Measurements from ENCODE around the gene AKR1C2. TPM values are rescaled to one million over a fixed set of nuclear protein-coding genes. Genes with fewer than 3 reads are reported as not detected.
"Not testable (repeated sequence)": the region's sequence is repeated elsewhere in the genome, so short reads cannot be mapped to it uniquely, and the experiment has no call there.

AKR1C2 gene
- total and polyA plus RNA-seq, 2 experiments from 2014 or later: 51.0 to 51.7 TPM

DNA sequence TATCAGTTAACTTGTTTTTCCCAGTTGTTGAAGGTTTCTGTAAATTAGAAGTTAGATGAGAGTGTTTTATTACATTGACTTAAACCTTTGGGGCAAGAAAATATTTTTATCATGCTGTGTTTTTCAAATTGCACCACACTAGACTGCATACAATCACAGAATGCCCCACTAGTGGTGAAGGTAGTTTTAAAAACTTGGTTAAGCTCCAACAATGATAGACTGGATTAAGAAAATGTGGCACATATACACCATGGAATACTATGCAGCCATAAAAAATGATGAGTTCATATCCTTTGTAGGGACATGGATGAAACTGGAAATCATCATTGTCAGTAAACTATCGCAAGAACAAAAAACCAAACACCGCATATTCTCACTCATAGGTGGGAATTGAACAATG lies 33.3 kb downstream of the AKR1C2 start:
- H3K4me3 ChIP-seq; H3K9me2 ChIP-seq (replicated peaks; ENCODE audit: insufficient read depth); H3K79me2 ChIP-seq; H3K27ac ChIP-seq; H3K27me3 ChIP-seq; H3K4me2 ChIP-seq; H4K20me1 ChIP-seq (ENCODE audit: insufficient read depth, poor library complexity, severe bottlenecking); H3K36me3 ChIP-seq (replicated peaks; ENCODE audit: insufficient read depth, low read depth); H2AFZ ChIP-seq; H3K9me3 ChIP-seq (ENCODE audit: low read depth); DNase-seq (ENCODE audit: low spot score); H3K4me1 ChIP-seq (ENCODE audit: insufficient read depth): not testable (repeated sequence)
- 92% methylated on average over 2 of the region's 2 CpGs for WGBS (ENCODE audit: low lambda C conversion rate, missing lambda C conversion rate)

DNA sequence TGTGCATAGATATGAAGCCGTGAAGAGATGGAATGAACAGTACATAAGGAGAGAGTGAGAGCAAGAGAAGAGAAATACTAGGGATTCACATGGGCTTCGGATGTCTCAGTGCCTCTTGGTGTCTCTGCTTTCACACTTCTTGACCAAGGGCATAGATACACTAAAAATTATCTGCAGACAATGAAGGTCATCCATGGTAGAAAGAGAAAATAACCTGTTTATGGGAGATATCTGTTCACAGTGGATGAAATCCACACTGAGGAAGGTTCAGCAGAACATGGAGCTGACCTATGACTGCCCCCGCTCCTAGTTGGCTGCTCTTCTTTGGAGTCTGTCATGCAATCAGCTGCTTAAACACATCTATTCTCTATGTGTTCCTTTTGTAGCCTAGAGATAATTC lies 34.4 kb downstream of the AKR1C2 start:
- H3K4me1 ChIP-seq (ENCODE audit: insufficient read depth); H3K36me3 ChIP-seq (replicated peaks; ENCODE audit: insufficient read depth, low read depth); H3K4me3 ChIP-seq; H3K79me2 ChIP-seq; DNase-seq (ENCODE audit: low spot score); H2AFZ ChIP-seq; H3K4me2 ChIP-seq; H3K27me3 ChIP-seq; H3K27ac ChIP-seq; H3K9me3 ChIP-seq (ENCODE audit: low read depth); H3K9me2 ChIP-seq (replicated peaks; ENCODE audit: insufficient read depth); H4K20me1 ChIP-seq (ENCODE audit: insufficient read depth, poor library complexity, severe bottlenecking): not testable (repeated sequence)
- 96% methylated on average over 3 of the region's 3 CpGs for WGBS (ENCODE audit: low lambda C conversion rate, missing lambda C conversion rate)

DNA sequence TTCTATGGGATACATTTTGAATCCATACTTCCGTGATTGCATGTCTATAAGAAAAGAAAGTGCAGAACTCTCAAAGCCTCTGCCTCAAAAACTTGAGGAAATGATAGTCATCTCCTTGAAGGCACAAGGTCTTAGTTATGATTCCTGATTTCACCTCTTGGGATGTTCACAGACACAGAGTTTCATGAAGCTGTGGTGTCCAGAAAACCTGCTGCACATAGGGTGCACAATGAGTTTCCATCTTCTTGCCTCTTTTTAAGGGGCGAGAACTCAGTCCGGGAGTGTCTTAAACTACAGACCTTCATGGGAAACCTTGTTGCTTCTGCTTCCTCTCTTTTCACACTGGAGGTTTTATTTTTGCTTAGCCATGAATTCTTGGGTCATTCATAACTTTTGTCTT lies 36.5 kb downstream of the AKR1C2 start:
- not testable (repeated sequence) for H3K27me3 ChIP-seq; H3K79me2 ChIP-seq; DNase-seq (ENCODE audit: low spot score); H4K20me1 ChIP-seq (ENCODE audit: insufficient read depth, poor library complexity, severe bottlenecking); H3K27ac ChIP-seq; H3K9me2 ChIP-seq (replicated peaks; ENCODE audit: insufficient read depth); H3K4me2 ChIP-seq; H3K9me3 ChIP-seq (ENCODE audit: low read depth); H3K36me3 ChIP-seq (replicated peaks; ENCODE audit: insufficient read depth, low read depth); H3K4me3 ChIP-seq; H3K4me1 ChIP-seq (ENCODE audit: insufficient read depth); H2AFZ ChIP-seq
- 97% methylated on average over 3 of the region's 3 CpGs for WGBS (ENCODE audit: low lambda C conversion rate, missing lambda C conversion rate)

GRCh38 chr10:4965763-4966162 lies 37.9 kb downstream of the AKR1C2 start:
- H2AFZ ChIP-seq; H3K9me3 ChIP-seq (ENCODE audit: low read depth); H3K79me2 ChIP-seq; H4K20me1 ChIP-seq (ENCODE audit: insufficient read depth, poor library complexity, severe bottlenecking); H3K27ac ChIP-seq; DNase-seq (ENCODE audit: low spot score); H3K4me2 ChIP-seq; H3K36me3 ChIP-seq (replicated peaks; ENCODE audit: insufficient read depth, low read depth); H3K27me3 ChIP-seq; H3K4me3 ChIP-seq; H3K9me2 ChIP-seq (replicated peaks; ENCODE audit: insufficient read depth); H3K4me1 ChIP-seq (ENCODE audit: insufficient read depth): not testable (repeated sequence)
- WGBS (ENCODE audit: low lambda C conversion rate, missing lambda C conversion rate): 99% methylated on average over 4 of the region's 4 CpGs

GRCh38 chr10:4963815-4964154 lies 39.9 kb downstream of the AKR1C2 start:
- Histone ChIP-seq H3K4me2 (peak overlapping the region; percentile 63), H3K4me3 (peak overlapping the region; percentile 0)
- not testable (repeated sequence) for H3K4me1 ChIP-seq (ENCODE audit: insufficient read depth); H4K20me1 ChIP-seq (ENCODE audit: insufficient read depth, poor library complexity, severe bottlenecking); H3K79me2 ChIP-seq; H3K9me3 ChIP-seq (ENCODE audit: low read depth); H3K9me2 ChIP-seq (replicated peaks; ENCODE audit: insufficient read depth); DNase-seq (ENCODE audit: low spot score); H3K27me3 ChIP-seq; H3K36me3 ChIP-seq (replicated peaks; ENCODE audit: insufficient read depth, low read depth); H3K27ac ChIP-seq; H2AFZ ChIP-seq
- WGBS (ENCODE audit: low lambda C conversion rate, missing lambda C conversion rate): 67% methylated on average over 4 of the region's 4 CpGs

- H4K20me1 ChIP-seq (ENCODE audit: insufficient read depth, poor library complexity, severe bottlenecking); H3K9me3 ChIP-seq (ENCODE audit: low read depth); H3K4me1 ChIP-seq (ENCODE audit: insufficient read depth); H3K27me3 ChIP-seq; DNase-seq (ENCODE audit: low spot score); H3K79me2 ChIP-seq; H2AFZ ChIP-seq; H3K9me2 ChIP-seq (replicated peaks; ENCODE audit: insufficient read depth); H3K36me3 ChIP-seq (replicated peaks; ENCODE audit: insufficient read depth, low read depth): not testable (repeated sequence)
- Histone ChIP-seq H3K4me2 (peak within 1 kb of the TSS; percentile 63), H3K4me3 (peak within 1 kb of the TSS; percentile 0), H3K27ac (peak within 1 kb of the TSS; percentile 46)
- 46% methylated on average over 6 of the region's 7 CpGs for WGBS (ENCODE audit: low lambda C conversion rate, missing lambda C conversion rate)
Observed at GRCh38 chr10:4962876-4963814, 40.5 kb downstream of the AKR1C2 start, which contains the start of gene AKR1C1. Gene AKR1C1, plus strand, starts transcription at chr10:4963415. Its CDS starts 30 bp downstream, at chr10:4963445.

DNA sequence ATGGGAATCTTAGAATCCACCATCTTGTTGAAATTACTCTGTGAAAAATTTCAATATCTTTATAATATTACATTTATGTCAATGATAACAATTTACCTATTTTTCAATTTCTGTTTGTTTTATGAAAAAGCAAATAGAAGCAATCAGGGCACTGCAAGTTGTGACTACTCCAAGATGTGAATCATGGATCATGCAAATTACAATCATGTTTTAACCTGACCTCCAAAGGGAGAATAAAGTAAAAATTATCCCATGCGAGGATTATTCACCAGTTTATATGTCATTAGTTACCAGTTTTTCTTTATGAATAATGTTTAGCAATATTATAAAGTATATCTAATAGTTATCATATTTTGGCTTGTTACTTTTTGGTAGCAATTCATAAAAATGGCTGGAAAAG lies 41.3 kb downstream of the AKR1C2 start:
- H4K20me1 ChIP-seq (ENCODE audit: insufficient read depth, poor library complexity, severe bottlenecking); H3K27me3 ChIP-seq; H3K27ac ChIP-seq; H3K9me3 ChIP-seq (ENCODE audit: low read depth); H3K4me2 ChIP-seq; H3K79me2 ChIP-seq; DNase-seq (ENCODE audit: low spot score); H3K36me3 ChIP-seq (replicated peaks; ENCODE audit: insufficient read depth, low read depth); H3K4me1 ChIP-seq (ENCODE audit: insufficient read depth); H2AFZ ChIP-seq; H3K9me2 ChIP-seq (replicated peaks; ENCODE audit: insufficient read depth); H3K4me3 ChIP-seq: not testable (repeated sequence)
- WGBS (ENCODE audit: low lambda C conversion rate, missing lambda C conversion rate): 53% methylated on average over 1 of the region's 1 CpG

GRCh38 chr10:4961558-4961957 lies 42.1 kb downstream of the AKR1C2 start:
- H3K27ac ChIP-seq; DNase-seq (ENCODE audit: low spot score); H3K9me2 ChIP-seq (replicated peaks; ENCODE audit: insufficient read depth); H3K4me3 ChIP-seq; H3K4me2 ChIP-seq; H3K27me3 ChIP-seq; H3K4me1 ChIP-seq (ENCODE audit: insufficient read depth); H3K79me2 ChIP-seq; H3K9me3 ChIP-seq (ENCODE audit: low read depth); H2AFZ ChIP-seq; H4K20me1 ChIP-seq (ENCODE audit: insufficient read depth, poor library complexity, severe bottlenecking); H3K36me3 ChIP-seq (replicated peaks; ENCODE audit: insufficient read depth, low read depth): not testable (repeated sequence)
- 98% methylated on average over 11 of the region's 11 CpGs for WGBS (ENCODE audit: low lambda C conversion rate, missing lambda C conversion rate)

DNA sequence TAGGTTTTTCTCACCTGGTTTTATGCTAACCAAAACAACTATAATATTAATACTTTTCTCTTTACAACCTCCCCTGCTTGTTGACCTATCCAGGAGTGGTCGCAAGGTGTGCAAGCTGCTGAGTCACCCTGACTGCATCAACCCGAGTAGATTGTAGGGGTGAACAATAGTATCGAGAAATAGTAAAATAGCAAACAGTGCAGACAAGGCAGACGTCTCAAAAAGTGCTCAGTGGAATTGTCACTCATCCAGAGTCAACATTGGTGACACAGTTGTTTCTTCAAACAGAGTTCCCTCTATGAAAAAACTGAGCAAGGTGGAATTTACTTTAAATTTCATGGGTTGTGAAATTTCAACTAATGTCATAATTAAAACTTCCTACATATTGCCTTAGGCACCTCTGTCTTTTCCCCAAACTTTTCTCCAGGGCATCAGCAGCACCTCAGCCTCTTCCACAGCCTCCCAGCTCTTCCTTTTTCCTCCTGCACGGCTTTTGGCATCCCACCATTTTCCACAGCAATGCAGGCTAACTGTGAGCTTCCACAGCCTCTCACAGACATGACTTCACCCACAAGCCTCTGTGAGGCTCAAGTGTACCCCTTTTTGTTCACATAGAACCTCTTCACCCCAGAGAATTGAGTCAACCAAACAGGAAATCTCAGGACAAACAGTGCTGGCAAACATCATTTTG lies 46.6 kb downstream of the AKR1C2 start:
- not testable (repeated sequence) for H3K27me3 ChIP-seq; H3K9me2 ChIP-seq (replicated peaks; ENCODE audit: insufficient read depth); H3K36me3 ChIP-seq (replicated peaks; ENCODE audit: insufficient read depth, low read depth); DNase-seq (ENCODE audit: low spot score); H3K4me3 ChIP-seq; H3K9me3 ChIP-seq (ENCODE audit: low read depth); H3K4me2 ChIP-seq; H4K20me1 ChIP-seq (ENCODE audit: insufficient read depth, poor library complexity, severe bottlenecking); H3K79me2 ChIP-seq; H2AFZ ChIP-seq; H3K4me1 ChIP-seq (ENCODE audit: insufficient read depth)
- H3K27ac ChIP-seq: peak overlapping the region; percentile 50
- WGBS (ENCODE audit: low lambda C conversion rate, missing lambda C conversion rate): 59% methylated on average over 5 of the region's 5 CpGs
